ENCODE results near the gene ZBTB16.

The ZBTB16 gene

DNA sequence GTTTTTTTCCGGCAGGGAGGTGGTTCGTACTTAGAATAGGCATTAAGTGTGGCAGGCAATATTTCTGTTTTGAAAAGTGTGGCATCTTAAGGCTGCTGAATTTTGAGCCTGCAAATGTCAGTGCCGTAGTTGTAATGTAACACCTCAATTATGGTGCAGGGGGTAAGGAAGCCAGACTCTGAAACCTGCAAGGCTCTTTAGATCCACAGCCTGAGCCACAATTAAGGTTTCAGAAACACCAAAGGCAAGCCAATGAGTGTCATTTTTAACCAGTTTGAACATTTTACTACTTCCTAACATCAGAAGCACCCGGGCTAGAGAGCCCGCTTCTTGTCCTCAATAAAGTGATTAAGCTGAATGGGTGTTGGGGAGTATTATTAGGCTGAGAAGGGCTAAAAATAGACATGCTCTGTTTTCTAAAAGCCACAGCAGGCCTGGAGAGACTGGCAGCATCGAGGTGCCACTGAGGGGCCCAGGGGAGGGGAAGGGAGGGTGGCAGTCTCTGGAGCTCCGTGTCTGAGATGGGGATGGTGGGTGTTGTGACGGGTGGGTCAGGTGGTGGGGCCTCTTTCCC is 113.4 kb downstream of the ZBTB16 start:
- DNase-seq: no peak

DNA sequence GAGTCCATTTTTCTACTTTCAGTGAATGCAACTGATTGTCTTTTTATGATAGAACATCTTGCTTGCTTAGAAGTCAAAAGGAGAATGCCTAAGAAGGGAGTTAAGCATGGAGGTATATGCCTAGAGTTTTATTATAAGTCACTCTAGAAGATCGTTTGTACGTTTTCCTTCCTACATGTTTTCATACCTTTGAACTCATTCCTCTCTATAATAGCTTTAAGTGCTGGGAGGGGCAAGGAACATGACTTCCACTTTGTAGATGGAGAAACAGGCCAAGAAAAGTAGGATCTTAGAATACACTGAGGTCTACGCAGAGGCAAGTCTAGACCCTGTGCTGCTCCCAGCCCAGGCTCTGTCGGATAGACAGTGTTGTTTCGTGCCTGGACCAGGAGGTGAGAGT is 114.3 kb downstream of the ZBTB16 start:
- no peak for DNase-seq

DNA sequence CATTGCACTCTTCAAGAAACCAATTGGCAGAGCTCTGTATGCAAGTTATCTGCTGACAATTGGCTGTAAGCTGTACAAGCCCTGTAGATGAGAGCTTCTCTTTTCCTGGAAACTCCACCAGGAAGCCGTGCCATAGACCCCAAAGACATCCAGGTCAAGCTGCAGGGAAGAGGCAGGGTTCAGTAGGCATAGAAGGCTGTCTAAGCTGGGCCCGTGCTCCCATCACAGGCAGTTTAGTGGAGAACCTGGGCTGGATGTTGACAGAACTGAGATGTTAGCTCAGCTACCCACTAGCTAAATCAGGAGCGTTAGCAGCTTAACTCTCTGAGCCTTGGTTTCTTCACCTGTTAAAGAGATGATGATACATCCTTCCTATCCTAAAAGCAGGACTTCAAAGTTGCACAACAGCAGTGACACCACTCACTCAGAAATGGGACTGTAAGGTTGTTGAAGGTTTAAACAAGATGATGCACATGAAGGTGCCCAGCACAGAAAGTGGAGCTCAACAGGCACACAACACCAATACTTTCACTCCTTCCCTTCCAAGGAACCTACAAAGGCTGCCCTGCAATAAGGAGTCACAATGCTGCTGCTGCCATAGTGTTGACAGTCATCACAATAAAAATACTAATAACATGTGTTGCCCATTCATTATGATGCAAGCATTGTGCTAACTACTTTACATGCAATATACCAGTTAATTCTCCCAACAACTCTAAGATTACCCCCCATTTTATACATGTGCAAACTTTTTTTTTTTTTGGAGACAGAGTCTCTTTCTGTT is 115.4 kb downstream of the ZBTB16 start:
- no peak for DNase-seq

DNA sequence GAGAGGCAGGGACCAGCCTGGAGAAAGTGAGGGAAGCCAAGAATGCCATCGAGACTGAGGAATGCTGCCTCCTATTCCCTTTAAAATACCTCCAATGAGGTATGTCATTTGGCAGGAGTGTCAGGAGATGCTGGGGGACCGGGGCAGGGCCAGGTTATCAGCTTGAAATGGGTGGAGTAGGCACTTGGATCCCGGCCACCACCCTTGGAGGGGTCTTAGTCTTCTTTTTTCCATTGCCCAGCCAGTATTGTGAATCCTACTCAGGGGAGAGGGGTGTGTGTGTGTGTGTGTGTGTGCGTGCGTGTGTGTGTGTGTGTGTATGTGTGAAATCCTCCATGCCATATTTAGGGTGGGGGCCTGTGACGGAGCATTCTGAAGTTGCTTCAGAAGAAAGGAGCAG is 116.2 kb downstream of the ZBTB16 start:
- DNase-seq: no peak

DNA sequence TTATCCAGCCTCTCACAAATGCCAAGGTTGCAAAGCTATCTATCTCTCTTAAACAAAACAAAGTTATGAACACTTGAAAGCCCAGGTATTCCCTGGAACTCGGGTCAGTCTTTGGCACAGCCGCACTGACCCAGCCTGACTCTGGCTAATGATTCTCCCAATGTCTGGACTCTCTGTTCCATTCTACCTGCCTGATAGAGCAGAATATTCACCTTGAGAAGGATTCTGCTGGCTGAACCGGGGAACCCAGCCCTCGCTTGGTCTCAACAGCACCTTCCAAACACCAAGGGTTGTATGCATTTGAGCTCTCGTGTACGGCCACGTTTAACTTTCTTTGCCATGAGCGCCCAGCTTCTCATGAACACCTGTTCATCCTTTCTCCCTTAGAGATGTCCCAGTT is 116.8 kb downstream of the ZBTB16 start:
- no peak for DNase-seq

DNA sequence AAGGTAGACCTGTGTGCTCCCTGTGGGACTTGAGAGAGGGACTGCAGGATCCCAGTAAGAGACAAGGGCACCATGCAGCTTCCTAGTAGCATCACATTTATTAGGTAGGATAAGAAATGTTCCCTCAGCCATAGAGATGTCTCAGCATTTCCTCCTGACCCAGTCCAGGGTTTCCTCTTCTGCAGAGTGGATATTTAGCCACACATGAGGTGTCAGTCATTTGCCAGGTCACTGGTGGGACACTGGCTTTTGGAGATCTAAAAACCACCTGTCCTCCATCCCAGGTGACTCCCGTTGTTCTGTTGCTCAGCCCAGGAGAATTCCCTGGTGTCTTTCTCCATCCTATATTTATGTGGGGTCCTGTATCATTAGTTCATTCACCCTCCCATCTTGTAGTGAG is 119.1 kb downstream of the ZBTB16 start:
- no peak for DNase-seq

DNA sequence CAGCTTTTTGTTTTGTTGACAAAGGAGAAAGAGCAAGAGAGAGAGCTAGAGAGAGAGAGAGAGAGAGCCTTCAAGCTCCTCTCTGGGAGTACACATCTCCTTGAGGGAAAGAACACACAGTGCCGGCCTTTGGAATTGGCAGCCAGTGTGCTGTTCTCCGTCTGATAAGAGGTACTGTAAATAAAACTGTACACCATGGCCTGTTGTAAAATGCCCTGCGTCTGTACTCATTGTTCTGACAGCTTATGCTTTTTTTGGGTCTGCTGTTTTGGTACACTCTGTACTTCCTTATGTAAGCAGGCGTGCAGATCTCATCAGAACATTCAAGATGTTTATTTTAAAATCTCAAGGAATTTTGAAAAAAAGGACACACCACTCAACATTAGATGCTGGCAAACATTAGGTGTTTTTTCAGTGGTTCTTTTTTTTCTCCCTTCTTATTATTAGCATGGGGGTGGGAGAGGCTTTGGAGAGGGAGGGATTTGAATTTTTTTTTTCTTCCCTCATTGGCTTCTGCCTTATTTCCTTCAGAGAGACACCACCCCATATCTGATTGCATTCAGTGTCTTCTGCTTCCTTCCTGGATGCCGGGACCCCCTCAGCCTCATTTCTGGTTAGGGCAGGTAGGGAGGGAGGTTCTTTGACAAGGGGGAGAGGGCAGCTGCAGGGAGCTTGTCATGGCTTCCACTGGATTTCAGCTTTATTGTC is 119.9 kb downstream of the ZBTB16 start:
- no peak for DNase-seq

DNA sequence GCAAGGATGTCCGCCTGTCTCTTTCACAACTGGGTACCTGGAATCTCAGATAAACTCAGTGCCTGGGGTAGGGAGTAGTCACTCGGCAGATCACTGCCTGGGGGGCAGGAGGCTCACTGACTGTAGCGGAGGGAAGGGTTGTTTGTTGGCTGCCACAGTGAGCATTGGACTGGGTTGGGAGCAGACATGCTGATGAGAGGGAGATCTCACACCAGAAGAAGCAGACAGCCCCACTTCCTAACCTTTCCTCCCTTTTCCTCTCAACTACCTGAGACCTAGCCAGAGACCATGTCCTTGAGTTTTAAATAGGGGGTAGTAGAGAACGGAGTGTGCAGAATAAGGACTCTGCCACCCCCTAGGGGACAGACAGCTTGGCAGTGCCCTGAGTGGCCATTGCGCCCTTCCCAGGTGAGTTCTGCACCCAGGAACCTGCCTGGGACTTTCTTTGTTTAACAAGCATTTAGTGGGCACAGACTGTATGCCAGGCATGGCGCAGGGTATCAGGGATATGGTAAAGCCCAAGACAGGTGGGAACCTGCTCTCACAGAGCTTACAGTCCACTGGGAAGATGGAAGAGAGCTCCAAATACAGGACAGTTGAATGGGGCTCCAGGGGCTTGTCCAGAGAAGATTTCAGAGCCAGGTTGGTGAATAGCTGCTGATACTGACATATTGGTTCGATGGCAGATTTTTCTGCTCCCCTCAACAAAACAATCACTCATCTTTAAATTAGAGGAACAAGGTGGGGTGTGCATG is 121.0 kb downstream of the ZBTB16 start:
- DNase-seq: peak; percentile 34

DNA sequence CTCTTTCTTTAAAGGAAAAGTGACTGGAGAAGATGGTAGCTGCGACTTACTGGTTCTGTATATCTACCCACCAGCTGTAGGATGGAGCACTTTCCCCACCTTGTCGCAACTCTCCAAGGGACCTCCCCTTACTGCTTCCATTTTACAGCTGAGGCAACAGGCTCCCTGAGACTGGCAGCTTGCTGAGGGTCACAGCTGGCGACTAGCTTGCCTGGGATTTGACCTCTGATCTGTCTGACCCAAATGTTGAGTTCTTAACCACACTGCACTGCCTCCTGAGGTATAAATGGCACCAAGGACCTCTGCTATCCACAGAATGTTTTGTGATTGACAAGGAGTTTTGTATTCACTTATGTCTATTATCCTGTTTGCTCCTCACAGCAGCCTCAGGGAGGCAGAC is 121.7 kb downstream of the ZBTB16 start:
- no peak for DNase-seq

DNA sequence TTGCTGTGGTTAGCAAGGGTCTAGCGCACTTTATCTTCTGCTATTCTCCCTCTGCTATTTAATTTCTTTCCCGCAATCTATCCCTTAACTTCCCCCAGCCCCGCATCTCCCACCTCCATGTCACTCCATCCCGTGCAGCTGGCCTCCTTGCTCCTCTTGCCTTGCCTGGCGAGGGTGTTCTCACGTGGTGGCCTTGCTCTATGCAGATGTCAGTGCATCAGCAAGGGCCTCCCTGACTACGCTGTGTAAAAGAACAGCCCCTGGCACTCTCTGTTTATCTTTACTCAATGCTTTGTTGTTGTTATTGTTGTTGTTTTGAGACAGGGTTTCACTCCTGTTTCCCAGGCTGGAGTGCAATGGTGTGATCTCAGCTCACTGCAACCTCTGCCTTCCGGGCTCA is 122.2 kb downstream of the ZBTB16 start:
- no peak for DNase-seq

DNA sequence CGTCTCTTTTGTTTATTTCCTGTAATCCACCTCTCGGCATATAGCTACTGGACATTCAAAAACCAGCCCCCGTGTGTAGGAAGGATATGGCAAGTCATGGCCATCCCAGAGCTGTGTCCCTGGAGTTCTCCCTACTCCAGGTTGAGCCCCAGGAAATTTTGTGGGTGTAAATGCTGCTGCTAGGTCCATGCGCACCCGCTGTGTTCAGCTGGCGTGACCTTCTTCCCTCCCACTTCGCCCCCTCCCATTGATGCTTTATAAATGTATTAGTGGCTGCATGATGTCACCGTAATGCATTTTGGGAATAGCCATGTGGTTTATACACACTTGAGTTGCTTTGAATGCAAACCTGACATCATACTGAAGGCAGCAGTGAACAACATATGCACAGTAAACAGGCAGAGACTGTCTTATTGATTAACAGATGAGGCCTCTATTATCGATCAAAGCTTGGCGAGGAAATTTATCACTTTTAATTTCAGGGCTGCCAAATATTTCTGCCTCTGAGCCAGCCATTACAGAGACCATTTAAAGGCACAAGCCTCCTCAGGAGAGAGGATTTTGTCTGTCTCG is 123.0 kb downstream of the ZBTB16 start:
- no peak for DNase-seq

DNA sequence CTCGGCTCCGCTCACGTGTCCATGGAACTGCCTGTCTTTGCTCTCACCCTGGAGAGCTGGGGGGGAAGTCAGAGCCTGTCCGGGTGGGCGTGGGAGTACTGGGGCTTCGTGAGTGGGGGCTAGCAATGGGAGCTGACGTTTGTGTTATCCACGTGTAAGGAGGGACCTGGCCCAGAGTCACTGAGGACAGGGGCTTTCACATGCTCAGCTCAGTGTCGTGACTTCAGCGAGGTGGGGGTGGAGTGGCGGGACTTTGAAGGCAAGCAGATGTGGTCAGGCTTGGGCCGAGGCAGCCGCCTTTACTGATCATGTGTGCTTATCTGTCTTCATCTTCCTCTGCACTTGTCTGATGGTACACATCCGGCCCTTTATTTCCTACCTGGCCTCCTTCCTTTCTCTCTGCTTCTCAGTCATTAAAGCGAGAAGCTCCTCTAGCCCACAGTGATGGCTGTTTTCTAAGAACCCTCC is 123.6 kb downstream of the ZBTB16 start:
- peak; percentile 56 for DNase-seq

DNA sequence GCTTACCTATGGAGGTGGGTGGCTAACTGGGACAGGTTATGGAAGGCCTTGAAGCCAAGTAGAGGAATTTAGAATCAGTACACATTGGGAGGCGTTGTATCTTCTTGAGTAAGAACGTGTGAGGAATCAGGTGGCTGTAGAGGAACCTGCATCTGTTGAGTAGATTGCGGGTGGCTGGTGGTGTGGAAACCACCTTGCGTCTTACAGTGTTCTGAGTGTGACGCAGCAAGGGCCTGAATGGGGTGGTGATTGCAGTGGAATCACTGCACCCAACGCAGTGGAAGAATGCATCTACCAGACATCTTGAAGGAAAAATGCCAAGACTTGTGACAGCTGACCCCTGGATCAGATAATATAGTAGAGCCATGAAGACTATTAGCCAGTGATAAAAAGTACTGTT is 125.9 kb downstream of the ZBTB16 start:
- no peak for DNase-seq

DNA sequence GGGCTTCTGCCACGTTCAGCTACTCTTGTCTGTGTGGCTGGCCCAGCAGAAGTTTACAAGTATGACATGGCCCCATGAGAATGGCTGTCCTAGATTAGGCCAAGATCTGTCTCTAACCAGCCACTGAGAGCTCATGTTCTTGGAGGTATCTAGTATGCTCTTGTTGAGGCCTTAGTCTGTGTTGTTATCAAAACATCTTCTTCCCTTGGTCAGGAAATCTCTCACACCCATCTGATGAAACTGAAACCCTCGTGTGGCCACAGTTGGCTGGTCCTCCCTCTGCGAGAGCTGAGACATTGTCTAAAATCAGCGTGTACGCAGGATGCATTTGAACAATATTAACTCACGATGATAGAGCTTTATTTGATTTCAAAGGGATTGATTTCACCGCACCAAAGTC is 127.7 kb downstream of the ZBTB16 start:
- no peak for DNase-seq

DNA sequence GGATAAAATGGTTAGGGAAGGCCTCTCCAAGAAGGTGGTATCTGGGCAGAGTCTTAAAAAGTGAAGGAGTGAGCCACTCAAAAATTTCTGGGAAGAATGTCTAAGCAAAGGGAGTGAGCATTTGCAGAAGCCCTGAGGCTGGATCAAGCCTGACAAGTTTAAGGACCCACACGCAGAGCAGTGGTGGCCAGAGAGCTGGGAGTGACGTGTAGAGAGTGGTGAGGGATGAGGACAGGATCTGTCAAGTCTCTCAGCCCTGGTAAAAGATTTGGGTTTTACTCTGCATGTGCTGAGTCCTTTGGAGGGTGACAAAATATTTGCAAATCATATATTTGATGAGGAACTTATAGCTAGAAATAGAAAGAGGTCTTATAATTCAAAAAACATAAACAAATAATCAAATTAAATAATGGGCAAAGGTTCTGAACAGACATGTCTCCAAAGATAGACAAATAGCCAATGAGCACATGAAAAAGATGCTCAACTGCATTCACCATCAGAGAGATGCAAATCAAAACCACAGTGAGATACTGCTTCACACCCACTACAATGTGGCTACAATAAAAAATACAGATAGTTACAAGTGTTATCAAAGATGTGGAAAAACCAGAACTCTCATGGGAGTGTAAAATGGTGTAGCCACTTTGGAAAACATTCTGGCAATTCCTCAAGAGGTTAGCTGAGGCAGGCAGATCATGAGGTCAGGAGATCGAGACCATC is 129.5 kb downstream of the ZBTB16 start:
- no peak for DNase-seq

DNA sequence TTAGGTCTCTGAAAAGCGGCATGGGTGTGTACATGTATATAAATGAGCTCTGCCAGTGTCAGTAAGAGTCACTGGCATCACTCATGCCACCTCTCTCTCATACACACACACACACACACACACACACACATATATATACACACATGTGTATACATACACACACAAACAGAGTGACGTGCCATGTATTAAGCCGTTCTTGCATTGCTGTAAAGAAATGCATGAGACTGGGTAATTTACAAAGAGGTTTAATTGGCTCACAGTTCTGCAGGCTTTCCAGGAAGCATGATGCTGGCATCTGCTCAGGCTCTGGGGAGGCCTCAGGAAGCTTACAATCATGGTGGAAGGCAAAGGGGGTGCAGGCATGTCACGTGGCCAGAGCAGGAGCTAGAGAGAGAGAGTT is 131.1 kb downstream of the ZBTB16 start:
- DNase-seq: no peak

DNA sequence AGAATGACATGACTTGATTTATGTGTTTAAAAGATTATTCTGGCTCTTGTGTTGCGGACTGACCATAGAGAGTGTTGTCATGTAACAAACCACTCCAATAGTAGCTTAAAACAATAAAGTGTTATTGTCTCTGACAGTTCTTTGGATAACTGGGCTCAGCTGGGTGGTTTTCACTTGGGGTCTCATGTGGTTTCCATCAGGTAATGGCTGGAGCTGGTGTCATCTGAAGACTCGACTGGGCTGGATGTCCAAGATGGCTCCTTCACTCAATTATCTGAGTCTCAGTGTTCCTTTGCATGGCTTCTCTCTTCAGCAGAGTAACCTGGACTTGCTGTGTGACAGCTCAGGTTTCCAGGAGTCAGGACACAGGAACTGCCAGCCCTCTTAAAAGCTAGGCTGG is 132.4 kb downstream of the ZBTB16 start:
- no peak for DNase-seq

DNA sequence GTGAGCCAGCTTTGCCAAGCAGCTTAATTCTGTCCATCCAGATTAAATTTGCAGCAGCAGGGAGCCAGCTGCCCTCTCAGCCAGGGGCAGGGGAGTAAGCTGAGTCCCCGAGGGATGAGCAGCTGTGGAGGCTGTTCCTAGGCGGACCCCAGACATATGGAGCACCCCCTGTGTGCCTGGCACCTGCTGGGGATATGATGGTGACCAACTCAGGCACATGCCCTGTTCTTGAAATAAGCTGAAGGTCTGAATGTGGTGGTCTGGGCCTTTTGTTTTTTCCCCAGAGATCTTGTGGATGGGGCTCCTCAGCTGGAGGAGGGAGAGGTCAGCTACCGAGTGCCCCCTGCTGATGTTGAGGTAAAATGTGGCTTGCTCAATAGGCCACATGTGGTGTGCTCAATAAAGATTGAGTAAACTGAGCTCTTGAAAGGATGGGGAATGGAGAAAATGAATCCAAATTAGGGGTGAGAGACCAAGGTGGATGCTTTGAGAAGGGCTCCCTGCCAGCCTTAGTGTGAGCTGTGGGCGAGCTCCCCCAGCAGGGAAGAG is 133.4 kb downstream of the ZBTB16 start:
- DNase-seq: no peak

DNA sequence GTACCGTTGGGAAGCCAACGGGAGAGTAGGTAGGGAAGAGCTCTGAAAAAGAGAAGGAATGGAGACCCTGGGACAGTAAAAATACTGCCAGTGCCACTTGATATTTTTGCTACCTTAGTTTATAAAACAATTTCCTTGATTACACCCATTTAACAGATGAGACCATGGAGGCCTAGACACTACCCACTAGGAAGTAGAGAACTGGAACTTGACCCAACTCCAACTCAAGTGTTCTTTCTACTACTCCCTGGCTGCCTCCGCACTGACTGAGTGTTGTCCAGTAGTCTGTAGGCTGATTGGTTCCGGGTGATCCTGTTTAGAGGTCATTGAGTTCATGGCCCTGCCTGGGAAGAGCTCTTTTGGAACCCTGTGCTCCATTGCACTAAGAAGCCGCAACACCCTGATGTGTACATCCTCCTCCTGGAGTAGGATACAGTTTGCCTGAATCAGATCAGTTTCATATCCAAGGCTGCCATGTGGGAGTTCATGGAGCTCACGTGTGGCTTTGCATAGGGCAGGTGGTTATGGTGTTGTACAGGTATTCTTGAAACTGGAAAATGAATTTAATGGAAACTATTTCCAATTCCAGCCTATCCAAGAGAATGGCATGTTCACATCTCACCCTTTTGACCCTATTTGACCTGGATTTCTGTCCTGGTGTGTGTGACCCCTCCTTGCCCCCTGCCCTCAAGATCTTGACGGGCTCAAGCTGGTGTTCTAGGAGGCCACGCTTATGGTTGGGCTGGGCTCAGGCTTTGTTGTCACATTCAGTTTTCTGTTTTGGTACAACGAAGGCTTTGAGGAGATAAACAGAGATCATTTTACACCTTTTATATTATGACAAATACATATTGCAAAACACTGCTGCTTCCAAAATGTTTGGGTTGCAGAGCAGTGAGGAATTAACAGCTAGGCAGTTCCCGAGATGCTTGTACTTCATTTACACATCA is 134.5 kb downstream of the ZBTB16 start:
- DNase-seq: no peak

DNA sequence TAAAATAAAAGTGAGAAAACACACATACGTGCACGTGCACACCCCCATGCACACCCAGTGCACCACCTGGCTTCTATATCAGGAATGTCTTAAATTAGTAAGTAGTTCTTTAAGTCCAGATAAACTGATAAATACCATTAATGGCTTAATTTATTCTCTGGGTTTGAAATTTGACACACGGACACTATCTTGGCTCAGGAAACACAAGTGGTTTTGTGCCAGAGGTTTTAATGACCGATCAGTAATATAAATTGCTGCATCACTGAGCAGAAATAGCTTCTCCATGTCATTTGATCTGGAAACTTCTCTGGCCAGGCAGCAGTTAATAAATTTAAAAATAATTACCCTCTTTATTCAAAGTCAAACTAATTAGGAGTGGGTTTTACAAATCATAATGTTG is 135.2 kb downstream of the ZBTB16 start:
- no peak for DNase-seq

DNA sequence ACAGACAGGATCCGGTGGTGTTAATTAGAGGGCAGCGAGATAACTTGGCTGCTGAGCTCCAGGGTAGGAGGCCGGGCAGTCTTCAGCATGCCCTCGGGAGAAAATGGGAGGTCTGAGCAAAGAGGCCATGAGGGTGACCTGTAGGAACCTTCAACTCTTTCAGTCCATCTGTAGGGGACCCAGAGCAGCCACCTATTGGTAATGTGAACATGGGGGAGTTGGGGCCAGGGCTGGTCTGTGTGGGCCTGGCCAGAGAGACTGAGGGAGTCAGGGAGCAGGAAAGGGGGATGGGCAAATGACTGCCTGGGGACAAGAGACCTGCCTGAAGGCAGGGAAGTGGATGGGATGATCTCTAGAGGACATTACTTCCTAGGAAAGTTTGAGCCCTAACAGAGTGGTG is 135.6 kb downstream of the ZBTB16 start:
- DNase-seq: no peak
